HepG2 (cell line): ENCODE results near the gene TBC1D1. TPM values are rescaled to one million over a fixed set of nuclear protein-coding genes. Genes with fewer than 3 reads are reported as not detected.

ENCODE experiments used
- ATAC-seq: fragments of 200-7000 bp; cut with Tn5 transposase; 3 replicates; pipeline ENCODE4 v1.9.1; 2020; ENCODE audit warnings: mild to moderate bottlenecking, moderate library complexity
- BruUV-seq: library from RNA; stranded (reverse); fragments of 400-500 nt; replicated peaks from 2 replicates; lab custom pipeline; 2021; lab: Mats Ljungman, UMichigan
- CTCF ChIA-PET: fragments of 300-600 bp; formaldehyde crosslinking; extraction: SDS; loops from one replicate; lab custom pipeline; 2021; ENCODE audit warnings: low total read pairs, inconsistent platforms, low intra/inter-chr PET ratio; lab: Yijun Ruan, JAX
- POLR2A ChIA-PET: fragments of 350-600 bp; sonication (Branson Sonifier 250); formaldehyde crosslinking; loops from one replicate; lab custom pipeline; 2020; ENCODE audit warnings: antibody characterized with exemption, inconsistent platforms; lab: Yijun Ruan, JAX
- DNase-seq: peaks from one replicate; pipeline ENCODE4 v3.0.0-alpha.2; 2015; ENCODE audit warnings: low spot score
- FAIRE-seq: peaks from 3 replicates; lab custom pipeline; 2011; peaks lifted over from hg19 to GRCh38; lab: Jason Lieb, UNC
- H2AFZ ChIP-seq: one replicate; pipeline ENCODE4 v1.6.1; 2011; ENCODE audit warnings: low read length, inconsistent platforms
- H3K27ac ChIP-seq: fragments of 300-600 bp; 3 replicates; pipeline ENCODE4 v1.8.0; 2011; ENCODE audit warnings: mixed run types, mild to moderate bottlenecking, mixed read lengths, low read length, inconsistent platforms; ENCODE audit not compliant: insufficient read depth; ENCODE audit errors: extremely low read length
- H3K27me3 ChIP-seq, 2 experiments: fragments of 200-600 bp in 1 of 2; 2 replicates in 1 of 2; 3 replicates in 1 of 2; pipeline versions ENCODE4 v1.6.0 to v1.8.0; 2011; ENCODE audit warnings: low read length in 2 of 2, mild to moderate bottlenecking in 2 of 2, moderate library complexity in 2 of 2, inconsistent platforms in 1 of 2; ENCODE audit not compliant: insufficient read depth in 2 of 2, control insufficient read depth in 1 of 2
- H3K36me3 ChIP-seq, 2 experiments: fragments of 200-600 bp in 1 of 2; replicated peaks in 1 of 2; 2 replicates in 1 of 2; 3 replicates in 1 of 2; pipeline versions ENCODE4 v1.5.1 to v1.8.0; 2011; ENCODE audit warnings: low read length in 2 of 2, inconsistent platforms in 1 of 2; ENCODE audit not compliant: insufficient read depth in 2 of 2, control insufficient read depth in 1 of 2
- H3K4me1 ChIP-seq: 2 replicates; pipeline ENCODE4 v1.5.1; 2012; ENCODE audit warnings: low read length, inconsistent platforms; ENCODE audit not compliant: insufficient read depth
- H3K4me2 ChIP-seq: 2 replicates; pipeline ENCODE4 v1.6.0; 2011; ENCODE audit warnings: low read depth, low read length, inconsistent platforms
- H3K4me3 ChIP-seq, 3 experiments: fragments of 200-600 bp in 1 of 3; sonication (generic), shearing (Covaris generic) in 1 of 3; replicated peaks in 1 of 3; 2 replicates each; pipeline ENCODE4 v1.5.1; 2011 to 2016; ENCODE audit warnings: low read length in 3 of 3, inconsistent platforms in 2 of 3, low read depth in 2 of 3, mild to moderate bottlenecking in 2 of 3, control low read depth in 1 of 3, mixed read lengths in 1 of 3; ENCODE audit not compliant: insufficient read depth in 1 of 3
- H3K79me2 ChIP-seq: one replicate; pipeline ENCODE4 v1.6.1; 2011; ENCODE audit warnings: low read length, inconsistent platforms; ENCODE audit not compliant: insufficient read depth
- H3K9ac ChIP-seq: 2 replicates; pipeline ENCODE4 v1.6.0; 2011; ENCODE audit warnings: mild to moderate bottlenecking, low read depth, low read length, inconsistent platforms; ENCODE audit not compliant: insufficient read depth
- H3K9me3 ChIP-seq: 2 replicates; pipeline ENCODE4 v1.5.1; 2012; ENCODE audit warnings: mild to moderate bottlenecking, low read length
- H4K20me1 ChIP-seq: 2 replicates; pipeline ENCODE4 v1.6.0; 2011; ENCODE audit warnings: inconsistent platforms, mild to moderate bottlenecking, low read length, moderate library complexity; ENCODE audit not compliant: insufficient read depth
- KDM5B ChIP-seq: sonication (generic); formaldehyde crosslinking; IDR thresholded peaks from 2 replicates; pipeline ENCODE4 v1.4.0; 2020; ENCODE audit warnings: missing genetic modification reagents, mild to moderate bottlenecking, borderline replicate concordance
- PATZ1 ChIP-seq: sonication (generic); formaldehyde crosslinking; IDR thresholded peaks from 2 replicates; pipeline ENCODE4 v1.4.0; 2020; ENCODE audit warnings: missing genetic modification reagents
- SIX1 ChIP-seq: sonication (generic); formaldehyde crosslinking; IDR thresholded peaks from 2 replicates; pipeline ENCODE4 v1.4.0; 2020; ENCODE audit warnings: missing genetic modification reagents, borderline replicate concordance
- TBX2 ChIP-seq: sonication (generic); formaldehyde crosslinking; IDR thresholded peaks from 2 replicates; pipeline ENCODE4 v1.5.0; 2020; ENCODE audit warnings: missing genetic modification reagents, mild to moderate bottlenecking, borderline replicate concordance
- WGBS: methylation state at CpG from one replicate; pipeline ENCODE4 v1.1.6; 2017; ENCODE audit warnings: low lambda C conversion rate; 5-methylcytosine and 5-hydroxymethylcytosine counted together
- in situ Hi-C: cut with HindIII; loops from 2 replicates; pipeline ENCODE4 v1.10.0; 2017; ENCODE audit warnings: low pct_unique_long_range_greater_than_20kb; ENCODE audit not compliant: extremely low pct_ligation_motif_present
- intact Hi-C: fragments of 100-400 bp; cut with micrococcal nuclease; formaldehyde crosslinking; loops from one replicate; pipeline ENCODE4 v1.10.0; 2022; ENCODE audit not compliant: unreplicated experiment
- polyA plus RNA-seq, 8 experiments: library from polyadenylated mRNA; depleted of rRNA in 3 of 8; stranded (reverse) in 7 of 8; unstranded in 1 of 8; fragments of >200 nt; fragmentation: Illumina TruSeq in 4 of 8; extraction: Trizol in 4 of 8; gene quantifications; 2 replicates each; pipeline versions ENCODE4 v1.2.1 to v1.2.3, GENCODE V29; 2011 to 2016; ENCODE audit warnings: low read depth in 4 of 8, missing spikeins in 1 of 8, mixed read lengths in 1 of 8; ENCODE audit not compliant: insufficient read depth in 1 of 8
- total RNA-seq, 5 experiments: library from RNA; depleted of rRNA; stranded (reverse); fragments of >200 nt; fragmentation: Illumina TruSeq; extraction: Trizol; gene quantifications; 2 replicates each; pipeline ENCODE4 v1.2.3, GENCODE V29; 2016; ENCODE audit warnings: low read depth in 1 of 5

TBC1D1 gene
- total and polyA plus RNA-seq, 2 of the 13 experiments (the other 11 are each of a cell fraction or from before 2014, with no cell fraction given), result 37.3 to 62.8 TPM

DNA sequence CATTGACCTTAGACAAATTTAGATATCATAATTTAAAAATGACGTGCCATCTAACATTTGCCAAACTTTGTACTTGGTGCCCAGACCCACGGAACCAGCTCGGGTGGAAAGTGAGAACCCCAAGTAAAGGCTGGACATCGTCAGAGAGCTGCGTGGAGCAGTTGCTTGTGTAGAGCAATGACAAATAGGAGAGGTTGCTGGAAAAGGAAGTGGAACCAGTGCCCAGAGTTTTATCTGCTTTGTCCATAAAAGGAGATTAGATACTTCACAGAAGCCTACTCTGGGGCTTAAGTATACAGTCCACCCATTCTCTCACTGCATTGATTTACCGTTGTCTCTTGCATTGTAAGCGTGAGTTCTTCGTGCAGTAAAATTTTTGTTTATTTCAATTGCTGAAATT, 5.4 kb upstream of the TBC1D1 start:
- H3K36me3 ChIP-seq, result no peaks in the 10 kb centered on the region
- no peak overlapping the region for H3K9ac ChIP-seq
- H3K27ac ChIP-seq, result no peak overlapping the region
- H2AFZ ChIP-seq, result no peak overlapping the region
- H3K27me3 ChIP-seq, result peaks cover 1 to 11% of the 10 kb centered on the region in 2 experiments; a peak in 1 of 5 replicates
- FAIRE-seq, result no peak
- no peaks in the 10 kb centered on the region for H4K20me1 ChIP-seq
- in situ Hi-C loops, result no loop called here
- no peak for ATAC-seq
- ChIA-PET CTCF (no interaction called here), POLR2A (no interaction called here)
- intact Hi-C loops, result loop anchor here (10.0 kb wide), 1 partner anchor 89 kb away; no protein-coding TSS in a partner anchor
- H3K4me3 ChIP-seq, result no peak overlapping the region
- no peaks in the 10 kb centered on the region for H3K9me3 ChIP-seq
- TF ChIP-seq KDM5B (CRISPR knock-in tag) (no peak), TBX2 (CRISPR knock-in tag) (no peak), PATZ1 (no peak), SIX1 (CRISPR knock-in tag) (no peak)
- H3K79me2 ChIP-seq, result no peaks in the 10 kb centered on the region
- WGBS, result 36% methylated on average over 8 of the region's 8 CpGs
- no peaks in the 10 kb centered on the region for H3K4me1 ChIP-seq
- no peak overlapping the region for H3K4me2 ChIP-seq
- no TSS peak for BruUV-seq
- no peak for DNase-seq
